Measurements from ENCODE around the gene FRMD1. TPM values are rescaled to one million over a fixed set of nuclear protein-coding genes. Genes with fewer than 3 reads are reported as not detected.

The FRMD1 gene
- total RNA-seq, 6 experiments from 2014 or later: 0.07 to 0.23 (median 0.12) TPM; not detected in 1

GRCh38 chr6:168122521-168122920, 43.5 kb upstream of the FRMD1 start:
- no peak for DNase-seq
- H3K4me1 ChIP-seq: no peaks in the 10 kb centered on the region
- TF ChIP-seq POLR2A (IDR thresholded peaks at IDR 0.05): no peak
- TF ChIP-seq, protein P1, sequence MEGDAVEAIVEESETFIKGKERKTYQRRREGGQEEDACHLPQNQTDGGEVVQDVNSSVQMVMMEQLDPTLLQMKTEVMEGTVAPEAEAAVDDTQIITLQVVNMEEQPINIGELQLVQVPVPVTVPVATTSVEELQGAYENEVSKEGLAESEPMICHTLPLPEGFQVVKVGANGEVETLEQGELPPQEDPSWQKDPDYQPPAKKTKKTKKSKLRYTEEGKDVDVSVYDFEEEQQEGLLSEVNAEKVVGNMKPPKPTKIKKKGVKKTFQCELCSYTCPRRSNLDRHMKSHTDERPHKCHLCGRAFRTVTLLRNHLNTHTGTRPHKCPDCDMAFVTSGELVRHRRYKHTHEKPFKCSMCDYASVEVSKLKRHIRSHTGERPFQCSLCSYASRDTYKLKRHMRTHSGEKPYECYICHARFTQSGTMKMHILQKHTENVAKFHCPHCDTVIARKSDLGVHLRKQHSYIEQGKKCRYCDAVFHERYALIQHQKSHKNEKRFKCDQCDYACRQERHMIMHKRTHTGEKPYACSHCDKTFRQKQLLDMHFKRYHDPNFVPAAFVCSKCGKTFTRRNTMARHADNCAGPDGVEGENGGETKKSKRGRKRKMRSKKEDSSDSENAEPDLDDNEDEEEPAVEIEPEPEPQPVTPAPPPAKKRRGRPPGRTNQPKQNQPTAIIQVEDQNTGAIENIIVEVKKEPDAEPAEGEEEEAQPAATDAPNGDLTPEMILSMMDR (IDR thresholded peaks at IDR 0.05): no peak
- no peaks in the 10 kb centered on the region for H3K36me3 ChIP-seq
- intact Hi-C loops (cut with DNase I): no loop called here
- no peak overlapping the region for H3K27ac ChIP-seq
- no peaks in the 10 kb centered on the region for H3K27me3 ChIP-seq
- no peak overlapping the region for H3K4me3 ChIP-seq
- H3K9me3 ChIP-seq: no peaks in the 10 kb centered on the region
- no peak for ATAC-seq
- WGBS (ENCODE audit: insufficient coverage, low coverage, low lambda C conversion rate, missing lambda C conversion rate): 83% methylated on average over 4 of the region's 9 CpGs

DNA sequence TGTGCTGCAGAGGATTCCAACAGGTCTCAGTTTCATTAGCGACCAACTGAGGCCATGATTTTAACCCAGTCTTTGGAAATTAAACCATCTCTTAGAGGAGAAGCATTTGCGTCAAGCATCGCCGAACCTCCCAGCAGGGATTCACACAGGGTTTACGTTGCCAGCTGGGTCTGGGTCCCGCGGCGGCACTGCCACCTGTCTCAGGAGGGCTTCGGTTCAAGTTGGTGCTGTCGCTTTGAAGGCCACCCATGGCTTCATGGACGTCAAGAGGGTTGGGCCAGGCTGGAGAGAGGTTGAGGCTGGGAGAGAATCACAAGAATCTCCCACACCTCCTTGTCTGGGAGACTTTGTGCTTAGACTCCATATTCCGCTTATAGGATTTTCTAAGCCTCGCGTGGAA, 43.0 kb upstream of the FRMD1 start:
- DNase-seq: no peak
- ATAC-seq: no peak
- WGBS (ENCODE audit: insufficient coverage, low coverage, low lambda C conversion rate, missing lambda C conversion rate): 80% methylated on average over 2 of the region's 14 CpGs
- H3K4me3 ChIP-seq: no peak overlapping the region
- H3K27ac ChIP-seq: no peak overlapping the region
- H3K36me3 ChIP-seq: no peaks in the 10 kb centered on the region
- TF ChIP-seq, protein P1 (IDR thresholded peaks at IDR 0.05): no peak
- TF ChIP-seq POLR2A (IDR thresholded peaks at IDR 0.05): no peak
- intact Hi-C loops (cut with DNase I): no loop called here
- no peaks in the 10 kb centered on the region for H3K9me3 ChIP-seq
- H3K4me1 ChIP-seq: no peaks in the 10 kb centered on the region
- H3K27me3 ChIP-seq: no peaks in the 10 kb centered on the region

GRCh38 chr6:168121303-168121665, 42.3 kb upstream of the FRMD1 start:
- no peaks in the 10 kb centered on the region for H3K4me1 ChIP-seq
- H3K27ac ChIP-seq: no peak overlapping the region
- TF ChIP-seq, protein P1 (IDR thresholded peaks at IDR 0.05): no peak
- no peak for TF ChIP-seq POLR2A (IDR thresholded peaks at IDR 0.05)
- DNase-seq (no peak), ATAC-seq (no peak)
- WGBS (ENCODE audit: insufficient coverage, low coverage, low lambda C conversion rate, missing lambda C conversion rate): 80% methylated on average over 3 of the region's 8 CpGs
- H3K4me3 ChIP-seq: no peak overlapping the region
- H3K27me3 ChIP-seq: no peaks in the 10 kb centered on the region
- no peaks in the 10 kb centered on the region for H3K36me3 ChIP-seq
- H3K9me3 ChIP-seq: no peaks in the 10 kb centered on the region
- intact Hi-C loops (cut with DNase I): no loop called here

- ATAC-seq (no peak), DNase-seq (no peak)
- no peaks in the 10 kb centered on the region for H3K9me3 ChIP-seq
- no peak for TF ChIP-seq POLR2A (IDR thresholded peaks at IDR 0.05)
- TF ChIP-seq, protein P1 (IDR thresholded peaks at IDR 0.05): no peak
- H3K36me3 ChIP-seq: no peaks in the 10 kb centered on the region
- H3K27me3 ChIP-seq: no peaks in the 10 kb centered on the region
- intact Hi-C loops (cut with DNase I): no loop called here
- WGBS (ENCODE audit: insufficient coverage, low coverage, low lambda C conversion rate, missing lambda C conversion rate): 50% methylated on average over 10 of the region's 15 CpGs
- no peaks in the 10 kb centered on the region for H3K4me1 ChIP-seq
- H3K4me3 ChIP-seq: no peak overlapping the region
- H3K27ac ChIP-seq: no peak overlapping the region
Observed at GRCh38 chr6:168120390-168121302, 41.6 kb upstream of the FRMD1 start.

Measured in right lobe of liver (tissue), 6 donors.